ENCODE measurements around the gene RIT2.

RIT2 gene

DNA sequence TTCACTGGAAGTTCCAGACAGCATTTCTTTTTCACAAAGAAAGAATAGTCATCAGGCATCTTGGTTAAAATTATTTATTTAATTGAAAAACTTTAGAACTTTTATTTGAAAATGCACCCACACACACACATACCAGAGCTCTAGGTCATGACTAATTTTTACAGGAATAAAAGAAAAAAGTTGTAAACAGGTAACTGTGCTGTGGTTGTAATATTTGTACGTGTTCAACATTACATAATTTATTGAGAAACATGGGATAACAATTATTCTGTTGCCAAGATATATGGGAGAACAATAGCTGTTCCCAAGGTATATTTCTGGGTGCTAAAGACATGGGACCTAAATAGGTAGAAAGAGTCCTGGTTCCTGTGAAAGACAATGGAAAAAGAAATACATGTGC lies 104.9 kb downstream of the RIT2 start:
- DNase-seq (ENCODE audit: low spot score): no peak

DNA sequence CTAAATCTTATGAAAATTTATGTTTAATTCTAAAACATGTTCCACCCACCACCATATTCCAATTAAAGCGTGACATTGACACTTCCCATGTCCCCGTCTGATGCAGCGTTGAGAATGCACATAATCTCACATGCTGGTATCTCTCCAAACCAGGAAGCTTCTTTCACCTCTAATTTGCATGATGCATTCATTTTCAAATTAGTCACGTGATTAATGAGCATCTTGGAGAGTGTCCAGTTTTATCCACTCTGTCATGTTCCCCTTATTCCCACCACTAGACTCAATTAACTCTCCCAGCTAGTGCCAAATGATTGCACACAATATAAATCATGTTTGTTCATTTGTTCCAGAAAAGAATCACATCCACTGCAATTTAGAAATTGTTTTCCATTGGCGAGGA lies 105.8 kb downstream of the RIT2 start:
- DNase-seq (ENCODE audit: low spot score): no peak

DNA sequence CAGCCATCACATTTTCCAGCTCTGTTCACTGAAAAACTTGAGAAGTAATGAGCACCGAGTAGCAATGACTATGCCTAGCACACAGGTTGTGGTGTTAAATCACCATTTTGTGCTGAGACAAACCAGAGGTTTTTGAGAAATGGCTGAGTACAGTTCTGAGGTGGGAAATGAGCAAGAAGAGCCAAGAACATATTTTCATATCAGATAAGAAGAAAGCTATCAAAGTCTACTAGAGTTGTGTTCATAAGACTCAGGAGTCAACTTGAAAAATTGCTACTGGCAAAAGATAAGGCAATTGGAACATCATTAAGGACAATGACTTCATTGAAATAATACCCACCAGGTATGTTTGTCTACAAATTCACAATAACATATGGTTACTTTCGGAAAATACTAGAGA lies 108.1 kb downstream of the RIT2 start:
- no peak for DNase-seq (ENCODE audit: low spot score)

GRCh38 chr18:43004421-43004820 lies 111.1 kb downstream of the RIT2 start:
- no peak for DNase-seq (ENCODE audit: low spot score)

- DNase-seq (ENCODE audit: low spot score): no peak
These were observed 113.7 kb downstream of the RIT2 start for GRCh38 chr18:43001821-43002220.

GRCh38 chr18:42996824-42997223 lies 118.7 kb downstream of the RIT2 start:
- no peak for DNase-seq (ENCODE audit: low spot score)

DNA sequence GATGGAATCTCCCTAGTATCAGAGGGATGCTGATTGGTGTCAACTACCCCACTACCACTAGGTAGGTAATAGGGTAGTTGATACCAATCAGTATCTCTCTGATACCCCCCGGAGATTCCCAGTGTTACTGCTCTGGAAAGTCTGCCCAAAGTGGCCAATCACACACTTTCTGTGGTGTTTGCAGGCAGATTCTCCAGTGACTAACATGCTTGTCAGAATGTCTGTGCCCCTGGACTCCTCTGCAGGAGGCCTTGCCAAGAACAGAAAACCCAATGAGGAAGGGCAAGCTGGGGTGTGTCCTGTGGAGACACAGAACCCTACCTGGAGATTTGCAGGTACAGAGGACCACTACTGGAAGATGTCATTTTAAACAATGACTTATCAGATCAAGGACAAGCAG lies 135.1 kb downstream of the RIT2 start:
- no peak for DNase-seq (ENCODE audit: low spot score)

- DNase-seq (ENCODE audit: low spot score): no peak
These were observed 137.4 kb downstream of the RIT2 start for GRCh38 chr18:42977982-42978637.

GRCh38 chr18:42976869-42977590 lies 138.5 kb downstream of the RIT2 start:
- DNase-seq (ENCODE audit: low spot score): no peak

DNA sequence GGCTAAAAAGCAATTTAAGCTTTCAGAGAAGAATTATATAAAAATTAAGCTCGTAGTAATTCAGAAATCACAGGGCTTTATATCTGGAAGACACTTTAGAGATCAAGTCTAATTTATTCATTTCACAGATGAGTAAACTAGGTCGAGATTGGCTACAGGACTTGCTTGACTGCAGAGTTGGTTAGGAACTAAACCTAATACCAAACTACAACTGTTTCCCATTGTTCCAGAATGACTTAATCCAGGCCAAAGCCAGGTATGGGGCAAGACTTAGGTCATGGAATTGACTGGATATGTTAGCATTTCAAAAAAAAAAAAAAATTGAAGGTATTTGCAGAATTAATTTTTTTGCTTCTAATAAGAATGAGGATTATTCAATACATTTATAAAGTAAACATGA lies 146.1 kb downstream of the RIT2 start:
- DNase-seq (ENCODE audit: low spot score): no peak

- no peak for DNase-seq (ENCODE audit: low spot score)
These were observed 154.2 kb downstream of the RIT2 start for GRCh38 chr18:42961298-42961697.

- DNase-seq (ENCODE audit: low spot score): no peak
These were observed 156.0 kb downstream of the RIT2 start for GRCh38 chr18:42959528-42959927.

DNA sequence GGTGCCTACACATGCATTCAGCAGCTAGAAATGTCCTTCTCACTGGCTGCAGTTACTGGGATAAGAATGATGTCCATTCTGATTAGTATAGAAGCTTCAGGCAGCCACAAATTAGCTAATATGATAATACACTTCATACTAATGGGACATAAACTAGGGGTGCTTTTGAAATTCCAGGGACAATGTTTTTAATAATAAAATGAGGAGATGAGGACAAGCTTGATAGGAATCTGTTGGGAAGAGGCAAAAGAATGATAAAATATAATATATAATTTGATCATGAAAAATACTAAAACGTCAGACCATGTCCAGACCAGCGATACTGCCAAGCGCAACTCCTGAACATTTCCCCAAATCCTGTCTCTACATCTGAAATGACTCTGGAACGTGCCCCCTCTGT lies 157.1 kb downstream of the RIT2 start:
- DNase-seq (ENCODE audit: low spot score): no peak

DNA sequence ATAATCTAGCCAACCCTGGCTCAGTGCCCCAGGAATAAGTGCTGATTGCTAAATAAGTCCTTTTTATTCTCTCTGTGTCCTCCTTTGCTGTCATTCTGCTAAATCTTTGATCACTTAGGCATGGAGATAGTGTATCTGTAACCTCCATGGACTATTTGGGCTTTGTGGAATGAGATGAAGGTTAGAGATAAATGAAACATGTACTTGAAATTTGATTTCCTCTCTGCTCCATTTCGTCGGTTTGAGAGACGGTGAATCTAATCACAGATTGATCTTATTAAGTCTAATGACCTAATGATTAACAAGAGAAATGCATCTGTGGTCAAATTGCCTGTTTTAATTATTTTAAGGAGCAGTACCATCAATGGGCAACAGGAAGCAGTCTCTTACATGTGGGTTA lies 159.2 kb downstream of the RIT2 start:
- no peak for DNase-seq (ENCODE audit: low spot score)

- no peak for DNase-seq (ENCODE audit: low spot score)
These were observed 160.6 kb downstream of the RIT2 start for GRCh38 chr18:42954887-42955286.

DNA sequence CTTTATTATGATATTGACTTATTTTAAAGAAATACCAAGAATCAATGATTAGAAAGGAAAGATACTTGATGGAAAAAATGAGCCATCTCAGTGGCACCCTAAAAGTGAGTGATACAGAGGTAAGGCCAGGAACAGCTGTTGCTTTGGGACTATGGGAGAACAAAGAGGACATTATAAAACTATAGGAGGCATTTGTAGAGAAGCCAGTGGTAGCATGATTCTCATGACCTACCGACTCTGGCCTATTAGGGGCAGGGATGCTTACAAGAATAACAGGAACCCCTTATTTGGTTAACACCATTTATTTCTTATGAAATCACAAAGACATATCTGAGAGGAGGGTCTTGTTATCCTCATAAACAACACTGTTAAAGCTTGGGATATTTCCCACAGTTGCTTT lies 162.2 kb downstream of the RIT2 start:
- no peak for DNase-seq (ENCODE audit: low spot score)

DNA sequence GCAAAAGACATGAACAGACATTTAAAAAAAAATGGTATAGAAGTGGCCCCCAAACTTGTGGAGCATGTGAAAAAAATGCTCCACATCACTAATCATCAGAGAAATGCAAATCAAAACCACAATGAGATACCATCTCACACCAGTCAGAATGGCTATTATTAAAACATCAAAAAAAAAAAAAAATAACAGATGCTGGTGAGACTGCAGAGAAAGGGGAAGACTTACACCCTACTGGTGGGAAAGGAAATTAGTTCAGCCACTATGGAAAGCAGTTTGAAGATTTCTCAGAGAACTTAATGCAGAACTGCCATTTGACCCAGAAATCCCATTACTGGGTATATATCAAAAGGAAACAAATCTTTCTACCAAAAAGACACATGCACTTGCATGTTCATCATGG lies 164.8 kb downstream of the RIT2 start:
- no peak for DNase-seq (ENCODE audit: low spot score)

- no peak for DNase-seq (ENCODE audit: low spot score)
These were observed 166.7 kb downstream of the RIT2 start for GRCh38 chr18:42948831-42949230.

DNA sequence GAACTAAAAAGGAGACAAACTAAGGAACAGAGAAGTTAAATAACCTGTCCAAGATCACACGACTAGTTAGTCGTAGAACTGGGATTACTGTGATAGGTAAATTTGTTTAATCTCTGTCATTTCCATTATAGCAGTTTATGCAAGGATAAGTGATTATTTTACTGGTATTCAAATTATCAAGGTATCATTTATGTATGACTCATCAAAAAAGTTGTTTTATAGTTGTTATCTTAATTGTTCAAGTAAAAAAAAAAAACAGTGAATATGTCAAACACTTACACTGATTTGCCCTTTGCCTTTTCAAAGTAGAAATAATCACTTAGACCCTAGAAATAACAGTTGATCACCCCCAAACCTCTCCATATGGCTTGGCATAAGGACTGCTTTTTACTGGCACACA lies 173.6 kb downstream of the RIT2 start:
- no peak for DNase-seq (ENCODE audit: low spot score)

- no peak for DNase-seq (ENCODE audit: low spot score)
These were observed 174.5 kb downstream of the RIT2 start for GRCh38 chr18:42941021-42941420.

GRCh38 chr18:42937436-42937835 lies 178.0 kb downstream of the RIT2 start:
- DNase-seq (ENCODE audit: low spot score): no peak

DNA sequence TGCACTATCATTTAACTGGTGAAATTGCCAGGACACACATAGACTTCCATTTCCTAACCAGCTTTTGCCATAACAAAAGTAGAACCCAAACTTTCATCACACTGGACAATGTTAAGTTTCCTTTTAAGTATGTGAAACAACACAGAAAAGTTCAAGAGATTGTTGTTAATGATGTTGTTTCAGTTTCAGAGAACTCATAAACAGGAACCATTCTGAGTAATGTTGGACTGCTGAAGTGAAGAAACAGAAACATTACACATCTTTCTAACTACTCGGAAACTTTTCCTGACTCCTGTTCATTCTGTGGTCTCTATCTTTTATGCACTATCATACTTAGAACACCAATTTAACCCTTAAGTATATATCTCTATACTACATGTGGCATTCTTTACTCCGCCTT lies 179.2 kb downstream of the RIT2 start:
- DNase-seq (ENCODE audit: low spot score): no peak

- DNase-seq (ENCODE audit: low spot score): peak; percentile 8
These were observed 184.0 kb downstream of the RIT2 start for GRCh38 chr18:42931491-42931890.

GRCh38 chr18:42929857-42930256 lies 185.6 kb downstream of the RIT2 start:
- DNase-seq (ENCODE audit: low spot score): no peak
